HEK293 (cell line): ENCODE data around the gene MVB12B.

ENCODE experiments used
- CTCF ChIA-PET: fragments of 350-600 bp; formaldehyde crosslinking; extraction: SDS; loops from one replicate; lab custom pipeline; 2021; ENCODE audit warnings: antibody characterized with exemption; lab: Yijun Ruan, JAX
- POLR2A ChIA-PET: fragments of 300-600 bp; formaldehyde crosslinking; extraction: SDS; loops from one replicate; lab custom pipeline; 2020; ENCODE audit warnings: antibody characterized with exemption, inconsistent platforms; lab: Yijun Ruan, JAX
- H3K27ac ChIP-seq: fragments of 200-500 bp; sonication (Bioruptor generic); 2 replicates; pipeline ENCODE4 v1.5.1; 2014; ENCODE audit warnings: low read depth, low read length, control low read depth, inconsistent platforms; ENCODE audit errors: extremely low read depth
- H3K36me3 ChIP-seq, 2 experiments: fragments of 200-500 bp in 1 of 2; sonication (Bioruptor generic) in 1 of 2; 1 replicate in 1 of 2; 2 replicates in 1 of 2; pipeline ENCODE4 v1.5.1; 2014 to 2017; ENCODE audit warnings: inconsistent platforms in 2 of 2, low read length in 2 of 2; ENCODE audit not compliant: control insufficient read depth in 2 of 2, insufficient read depth in 1 of 2
- H3K4me1 ChIP-seq: fragments of 200-500 bp; sonication (Bioruptor generic); 2 replicates; pipeline ENCODE4 v1.5.1; 2014; ENCODE audit warnings: mild to moderate bottlenecking, low read length, inconsistent platforms; ENCODE audit not compliant: control insufficient read depth, insufficient read depth
- H3K4me3 ChIP-seq: 2 replicates; pipeline ENCODE4 v1.5.1; 2011; ENCODE audit warnings: low read depth, mild to moderate bottlenecking, control low read depth, low read length, moderate library complexity
- H3K9me3 ChIP-seq: fragments of 200-500 bp; sonication (Bioruptor generic); 2 replicates; pipeline ENCODE4 v1.5.1; 2014; ENCODE audit warnings: low read depth, low read length, inconsistent platforms; ENCODE audit not compliant: control insufficient read depth, insufficient read depth
- BCL11A ChIP-seq: fragments of 450-650 bp; formaldehyde crosslinking; IDR thresholded peaks from 2 replicates; pipeline ENCODE4 v1.5.1; 2016; ENCODE audit warnings: low read depth, missing biosample characterization, missing genetic modification characterization
- CTCF ChIP-seq: fragments of 450-650 bp; formaldehyde crosslinking; IDR thresholded peaks from 2 replicates; pipeline ENCODE4 v1.5.1; 2016; ENCODE audit warnings: missing biosample characterization, missing genetic modification characterization
- ELK4 ChIP-seq: IDR thresholded peaks from 2 replicates; pipeline ENCODE4 v1.6.1; 2011; ENCODE audit warnings: mild to moderate bottlenecking, low read depth, low read length, borderline replicate concordance
- OVOL3 ChIP-seq: fragments of 450-650 bp; formaldehyde crosslinking; IDR thresholded peaks from 2 replicates; pipeline ENCODE4 v1.5.1; 2016; ENCODE audit warnings: missing biosample characterization, missing genetic modification characterization
- PRDM10 ChIP-seq: fragments of 450-650 bp; formaldehyde crosslinking; IDR thresholded peaks from 2 replicates; pipeline ENCODE4 v1.5.1; 2016; ENCODE audit warnings: missing biosample characterization, missing genetic modification characterization
- WT1 ChIP-seq: fragments of 450-650 bp; formaldehyde crosslinking; IDR thresholded peaks from 2 replicates; pipeline ENCODE4 v1.5.1; 2016; ENCODE audit warnings: missing biosample characterization, missing genetic modification characterization
- ZFP37 ChIP-seq: fragments of 450-650 bp; formaldehyde crosslinking; IDR thresholded peaks from 2 replicates; pipeline ENCODE4 v1.5.1; 2016; ENCODE audit warnings: missing biosample characterization, missing genetic modification characterization
- ZIC2 ChIP-seq: fragments of 450-650 bp; formaldehyde crosslinking; IDR thresholded peaks from 2 replicates; pipeline ENCODE4 v1.5.1; 2016; ENCODE audit warnings: missing biosample characterization, missing genetic modification characterization
- ZNF19 ChIP-seq: fragments of 450-650 bp; formaldehyde crosslinking; IDR thresholded peaks from 2 replicates; pipeline ENCODE4; 2016; ENCODE audit warnings: missing biosample characterization, missing genetic modification characterization, low read depth
- ZNF2 ChIP-seq: fragments of 450-650 bp; formaldehyde crosslinking; IDR thresholded peaks from 2 replicates; pipeline ENCODE4 v1.5.1; 2016; ENCODE audit warnings: missing biosample characterization, missing genetic modification characterization
- ZNF239 ChIP-seq: fragments of 450-650 bp; formaldehyde crosslinking; IDR thresholded peaks from 2 replicates; pipeline ENCODE4 v1.5.1; 2016; ENCODE audit warnings: missing biosample characterization, missing genetic modification characterization
- ZNF529 ChIP-seq: fragments of 450-650 bp; formaldehyde crosslinking; IDR thresholded peaks from 2 replicates; pipeline ENCODE4 v1.5.1; 2017; ENCODE audit warnings: missing genetic modification characterization, missing biosample characterization; ENCODE audit not compliant: insufficient replicate concordance
- ZNF654 ChIP-seq: fragments of 450-650 bp; formaldehyde crosslinking; IDR thresholded peaks from 2 replicates; pipeline ENCODE4 v1.5.1; 2016; ENCODE audit warnings: low read depth, missing biosample characterization, missing genetic modification characterization
- ZNF670 ChIP-seq: fragments of 450-650 bp; formaldehyde crosslinking; IDR thresholded peaks from 2 replicates; pipeline ENCODE4 v1.5.1; 2016; ENCODE audit warnings: missing biosample characterization, missing genetic modification characterization, low read depth
- ZNF830 ChIP-seq: fragments of 450-650 bp; IDR thresholded peaks from 2 replicates; pipeline ENCODE4 v1.5.0; 2018; ENCODE audit warnings: missing biosample characterization, missing genetic modification characterization, low read depth, mild to moderate bottlenecking, moderate library complexity

Gene MVB12B

DNA sequence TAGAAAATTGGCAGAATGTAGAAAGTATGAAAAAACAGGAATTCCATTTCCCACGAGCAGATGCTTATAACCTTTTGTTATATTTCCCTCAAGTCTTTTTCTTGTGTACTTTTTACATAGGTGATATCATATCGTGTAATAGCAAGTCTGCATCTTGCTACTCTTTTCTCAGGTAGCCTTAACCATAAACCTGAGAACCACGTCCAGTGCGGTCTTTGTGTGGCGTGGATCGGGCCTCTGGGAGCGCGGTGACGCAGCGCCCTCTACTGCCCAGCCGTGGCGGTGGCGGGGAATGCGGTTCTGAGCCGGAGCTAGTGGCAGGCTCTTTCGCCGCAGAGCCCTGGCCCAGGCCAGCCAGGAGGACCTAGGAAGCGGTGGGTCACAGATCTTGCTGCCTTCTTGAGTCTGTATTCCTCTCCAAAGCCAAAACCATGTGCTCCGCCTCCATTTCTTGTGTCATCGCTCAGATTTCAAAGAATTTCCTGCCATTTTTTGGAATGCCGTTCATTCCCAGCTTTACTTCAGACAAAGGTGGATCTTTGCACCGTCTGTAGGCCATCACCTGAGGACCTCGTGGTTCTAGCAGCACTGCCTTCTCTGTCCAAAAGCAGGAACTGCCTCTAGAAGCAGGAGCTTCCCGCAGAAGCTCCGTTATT lies 71.9 kb downstream of the MVB12B start:
- H3K4me1 ChIP-seq, result no peaks in the 10 kb centered on the region
- no peak overlapping the region for H3K27ac ChIP-seq
- no peaks in the 10 kb centered on the region for H3K9me3 ChIP-seq
- H3K36me3 ChIP-seq, result peaks cover 0 to 42% of the 10 kb centered on the region in 2 experiments; a peak in 1 of 3 replicates
- ChIA-PET POLR2A (no interaction called here), CTCF (interaction anchor here (0.5 to 5.7 kb wide), 51 partner anchors 9 to 1142 kb away, joined by 3 to 48 read pairs (median 4); no protein-coding TSS in a partner anchor)
- TF ChIP-seq ZFP37 (tag by site-specific recombination) (no peak), ZNF654 (tag by site-specific recombination) (peak; percentile 81), CTCF (peak; percentile 71), ZNF2 (tag by site-specific recombination) (peak; percentile 54; the same call in 1 of the 2 replicates)
- H3K4me3 ChIP-seq, result no peak overlapping the region

DNA sequence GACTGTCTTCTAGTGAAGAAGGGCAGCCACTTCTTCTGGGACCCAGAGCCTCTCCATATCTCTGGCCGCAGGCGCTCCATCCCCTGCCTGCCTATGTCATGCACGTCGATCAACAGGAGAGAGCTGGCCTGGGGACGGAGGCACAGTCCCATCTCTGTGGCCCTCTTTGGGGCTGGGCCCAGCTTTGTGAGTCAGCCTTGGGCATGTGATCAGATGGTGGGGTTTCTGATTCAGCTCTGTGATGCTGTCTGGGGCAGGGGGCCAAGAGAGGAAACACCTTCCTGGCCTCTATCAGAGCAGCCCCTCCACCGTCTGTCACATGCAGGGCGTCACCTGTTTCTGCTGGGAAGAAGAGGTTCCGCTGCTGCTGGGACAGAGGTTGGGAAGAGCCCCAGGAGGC lies 72.6 kb downstream of the MVB12B start:
- TF ChIP-seq ZNF670 (tag by site-specific recombination) (no peak), ELK4 (no peak), BCL11A (no peak), ZNF529 (no peak)
- Histone ChIP-seq H3K4me3 (no peak overlapping the region), H3K9me3 (no peaks in the 10 kb centered on the region), H3K27ac (no peak overlapping the region), H3K4me1 (no peaks in the 10 kb centered on the region), H3K36me3 (peaks cover 0 to 37% of the 10 kb centered on the region in 2 experiments; a peak in 1 of 3 replicates)
- ChIA-PET POLR2A (no interaction called here), CTCF (interaction anchor here (0.6 to 5.7 kb wide), 35 partner anchors 11 to 1143 kb away, joined by 3 to 48 read pairs (median 6); no protein-coding TSS in a partner anchor)

GRCh38 chr9:126399789-126400188 lies 73.2 kb downstream of the MVB12B start:
- Histone ChIP-seq H3K4me1 (no peaks in the 10 kb centered on the region), H3K9me3 (no peaks in the 10 kb centered on the region), H3K36me3 (peaks cover 0 to 35% of the 10 kb centered on the region in 2 experiments; a peak in 1 of 3 replicates)
- CTCF ChIA-PET, result interaction anchor here (0.6 to 5.7 kb wide), 13 partner anchors 10 to 992 kb away, joined by 3 to 48 read pairs (median 6); no protein-coding TSS in a partner anchor
- no peak for TF ChIP-seq ZNF239 (tag by site-specific recombination)
- no peak for TF ChIP-seq OVOL3
- TF ChIP-seq ZNF19 (tag by site-specific recombination), result no peak
- peak; percentile 51 for TF ChIP-seq ZIC2 (tag by site-specific recombination)
- TF ChIP-seq ZNF830 (tag by site-specific recombination), result no peak
- no peak for TF ChIP-seq PRDM10 (tag by site-specific recombination)
- no peak for TF ChIP-seq WT1
- TF ChIP-seq, all 188 proteins: peak for 1
- POLR2A ChIA-PET, result interaction anchor here (0.5 kb wide), 1 partner anchor 1537 kb away, joined by 3 read pairs; no protein-coding TSS in a partner anchor
- Histone ChIP-seq H3K27ac (no peak overlapping the region), H3K4me3 (no peak overlapping the region)
